ENCODE measurements around the gene LANCL3.

DNA sequence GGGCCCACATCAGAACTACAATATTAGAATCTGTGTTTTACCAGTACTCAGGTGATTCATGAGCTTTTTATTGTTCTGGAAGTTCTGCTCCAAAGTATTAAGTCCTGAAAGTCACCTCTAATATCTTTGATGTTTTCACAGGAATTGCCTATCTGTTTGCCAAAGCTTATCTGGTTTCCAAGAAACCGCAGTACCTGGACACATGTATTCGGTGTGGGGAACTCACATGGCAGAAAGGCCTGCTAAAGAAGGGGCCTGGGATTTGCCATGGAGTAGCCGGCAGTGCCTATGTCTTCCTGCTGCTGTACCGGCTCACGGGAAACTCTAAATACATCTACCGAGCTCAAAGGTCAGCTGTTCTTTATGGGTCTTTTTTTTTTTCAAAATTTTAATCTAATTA lies 95.7 kb downstream of the LANCL3 start:
- TF ChIP-seq, protein P1, sequence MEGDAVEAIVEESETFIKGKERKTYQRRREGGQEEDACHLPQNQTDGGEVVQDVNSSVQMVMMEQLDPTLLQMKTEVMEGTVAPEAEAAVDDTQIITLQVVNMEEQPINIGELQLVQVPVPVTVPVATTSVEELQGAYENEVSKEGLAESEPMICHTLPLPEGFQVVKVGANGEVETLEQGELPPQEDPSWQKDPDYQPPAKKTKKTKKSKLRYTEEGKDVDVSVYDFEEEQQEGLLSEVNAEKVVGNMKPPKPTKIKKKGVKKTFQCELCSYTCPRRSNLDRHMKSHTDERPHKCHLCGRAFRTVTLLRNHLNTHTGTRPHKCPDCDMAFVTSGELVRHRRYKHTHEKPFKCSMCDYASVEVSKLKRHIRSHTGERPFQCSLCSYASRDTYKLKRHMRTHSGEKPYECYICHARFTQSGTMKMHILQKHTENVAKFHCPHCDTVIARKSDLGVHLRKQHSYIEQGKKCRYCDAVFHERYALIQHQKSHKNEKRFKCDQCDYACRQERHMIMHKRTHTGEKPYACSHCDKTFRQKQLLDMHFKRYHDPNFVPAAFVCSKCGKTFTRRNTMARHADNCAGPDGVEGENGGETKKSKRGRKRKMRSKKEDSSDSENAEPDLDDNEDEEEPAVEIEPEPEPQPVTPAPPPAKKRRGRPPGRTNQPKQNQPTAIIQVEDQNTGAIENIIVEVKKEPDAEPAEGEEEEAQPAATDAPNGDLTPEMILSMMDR (IDR thresholded peaks at IDR 0.05; ENCODE audit: insufficient read depth, low read length, poor library complexity, severe bottlenecking), result no peak
- no peak for TF ChIP-seq EZH2phosphoT487 (conservative IDR thresholded peaks at IDR 0.05; ENCODE audit: low read length)

Measured in SU-DHL-6 (cell line).